Astrocyte (in vitro differentiated cells and primary cell): ENCODE measurements around the gene MSRB3. TPM values are rescaled to one million over a fixed set of nuclear protein-coding genes. Genes with fewer than 3 reads are reported as not detected.

Source experiments
- DNase-seq: peaks from one replicate; pipeline ENCODE4 v3.0.0-alpha.2; 2010; ENCODE audit warnings: low read depth
- FAIRE-seq: peaks from 2 replicates; lab custom pipeline; 2011; peaks lifted over from hg19 to GRCh38; lab: Jason Lieb, UNC
- H2AFZ ChIP-seq: 2 replicates; pipeline ENCODE4 v1.6.0; 2012; ENCODE audit warnings: low read depth, low read length, inconsistent platforms
- H3K27ac ChIP-seq: 2 replicates; pipeline ENCODE4 v1.5.1; 2011; ENCODE audit warnings: low read depth, low read length, inconsistent platforms
- H3K27me3 ChIP-seq: 2 replicates; pipeline ENCODE4 v1.6.0; 2011; ENCODE audit warnings: low read length, inconsistent platforms; ENCODE audit not compliant: insufficient read depth
- H3K36me3 ChIP-seq: 2 replicates; pipeline ENCODE4 v1.5.1; 2011; ENCODE audit warnings: low read length, inconsistent platforms; ENCODE audit not compliant: insufficient read depth
- H3K4me1 ChIP-seq: 2 replicates; pipeline ENCODE4 v1.5.1; 2011; ENCODE audit warnings: low read length, inconsistent platforms; ENCODE audit not compliant: insufficient read depth
- H3K4me2 ChIP-seq: 2 replicates; pipeline ENCODE4 v1.6.0; 2012; ENCODE audit warnings: low read length, inconsistent platforms
- H3K4me3 ChIP-seq: 2 replicates; pipeline ENCODE4 v1.5.1; 2011; ENCODE audit warnings: low read depth, mild to moderate bottlenecking, low read length, inconsistent platforms; ENCODE audit not compliant: insufficient read depth
- H3K79me2 ChIP-seq: 2 replicates; pipeline ENCODE4 v1.6.0; 2012; ENCODE audit warnings: mild to moderate bottlenecking, low read length, inconsistent platforms; ENCODE audit not compliant: insufficient read depth
- H3K9ac ChIP-seq: 2 replicates; pipeline ENCODE4 v1.6.0; 2012; ENCODE audit warnings: mild to moderate bottlenecking, low read length, inconsistent platforms
- H3K9me3 ChIP-seq: 2 replicates; pipeline ENCODE4 v1.5.1; 2012; ENCODE audit warnings: low read depth, mild to moderate bottlenecking, low read length, inconsistent platforms; ENCODE audit not compliant: insufficient read depth
- H4K20me1 ChIP-seq: 2 replicates; pipeline ENCODE4 v1.6.0; 2012; ENCODE audit warnings: low read length, inconsistent platforms; ENCODE audit not compliant: insufficient read depth
- H3K27ac Mint-ChIP-seq: one replicate; pipeline ENCODE4 v1.8.0; 2021; ENCODE audit warnings: mild to moderate bottlenecking, mixed read lengths; ENCODE audit not compliant: unreplicated experiment
- H3K27me3 Mint-ChIP-seq: one replicate; pipeline ENCODE4 v1.8.0; 2021; ENCODE audit warnings: low read depth, mixed read lengths; ENCODE audit not compliant: unreplicated experiment
- H3K36me3 Mint-ChIP-seq: one replicate; pipeline ENCODE4 v1.8.0; 2021; ENCODE audit warnings: low read depth, mixed read lengths; ENCODE audit not compliant: unreplicated experiment
- H3K4me1 Mint-ChIP-seq: one replicate; pipeline ENCODE4 v1.8.0; 2021; ENCODE audit warnings: low read depth, mixed read lengths; ENCODE audit not compliant: unreplicated experiment
- H3K4me3 Mint-ChIP-seq: one replicate; pipeline ENCODE4 v1.8.0; 2021; ENCODE audit warnings: mild to moderate bottlenecking, moderate library complexity, mixed read lengths; ENCODE audit not compliant: unreplicated experiment
- H3K9me3 Mint-ChIP-seq: one replicate; pipeline ENCODE4 v1.8.0; 2021; ENCODE audit warnings: mild to moderate bottlenecking, mixed read lengths; ENCODE audit not compliant: unreplicated experiment
- CTCF ChIP-seq: IDR thresholded peaks from 2 replicates; pipeline ENCODE4 v1.5.1; 2011; ENCODE audit warnings: low read depth, mild to moderate bottlenecking, inconsistent platforms, low read length, moderate library complexity; ENCODE audit not compliant: insufficient read depth
- EZH2 ChIP-seq: IDR thresholded peaks from 2 replicates; pipeline ENCODE4 v1.6.1; 2012; ENCODE audit warnings: mild to moderate bottlenecking, low read length, inconsistent platforms; ENCODE audit not compliant: insufficient read depth
- total RNA-seq: library from RNA; stranded (reverse); gene quantifications from 2 replicates; pipeline ENCODE4 v1.2.1, GENCODE V29; 2021

Gene MSRB3
- total RNA-seq, 1 donor from 2014 or later = 73.0 TPM

- Mint-ChIP-seq H3K27me3 (no peaks in the 10 kb centered on the region), H3K27ac (no peak overlapping the region), H3K4me3 (no peak overlapping the region), H3K9me3 (no peaks in the 10 kb centered on the region), H3K36me3 (peaks cover 4% of the 10 kb centered on the region), H3K4me1 (peaks cover 41% of the 10 kb centered on the region)
- TF ChIP-seq EZH2 (no peak), CTCF (no peak)
- Histone ChIP-seq H4K20me1 (peaks cover 20% of the 10 kb centered on the region), H3K4me3 (no peak overlapping the region), H2AFZ (no peak overlapping the region), H3K27ac (no peak overlapping the region), H3K27me3 (no peaks in the 10 kb centered on the region), H3K4me2 (no peak overlapping the region), H3K9ac (no peak overlapping the region), H3K36me3 (no peaks in the 10 kb centered on the region), H3K9me3 (no peaks in the 10 kb centered on the region), H3K79me2 (peaks cover 62% of the 10 kb centered on the region), H3K4me1 (peaks cover 24% of the 10 kb centered on the region)
- DNase-seq (no peak), FAIRE-seq (no peak)
Measured at GRCh38 chr12:65305346-65305950, 27.0 kb downstream of the MSRB3 start.

GRCh38 chr12:65306366-65307168 lies 28.1 kb downstream of the MSRB3 start:
- H4K20me1 ChIP-seq = peaks cover 15% of the 10 kb centered on the region
- Mint-ChIP-seq H3K36me3 (peaks cover 4% of the 10 kb centered on the region), H3K27ac (peak overlapping the region; percentile 72), H3K9me3 (no peaks in the 10 kb centered on the region), H3K4me1 (peaks cover 36% of the 10 kb centered on the region), H3K4me3 (peak overlapping the region; percentile 48), H3K27me3 (no peaks in the 10 kb centered on the region)
- TF ChIP-seq CTCF (peak; percentile 77), EZH2 (no peak)
- no peak for FAIRE-seq
- peaks cover 24% of the 10 kb centered on the region for H3K4me1 ChIP-seq
- H3K4me2 ChIP-seq = peak overlapping the region; percentile 46
- H3K9ac ChIP-seq = peak overlapping the region; percentile 54
- no peaks in the 10 kb centered on the region for H3K9me3 ChIP-seq
- peak overlapping the region; percentile 26 for H2AFZ ChIP-seq
- H3K36me3 ChIP-seq = no peaks in the 10 kb centered on the region
- H3K4me3 ChIP-seq = no peak overlapping the region
- H3K79me2 ChIP-seq = peaks cover 52% of the 10 kb centered on the region
- peak; percentile 51 for DNase-seq
- H3K27me3 ChIP-seq = no peaks in the 10 kb centered on the region
- H3K27ac ChIP-seq = peak overlapping the region; percentile 72
